ENCODE data around the gene COL4A6.

- TF ChIP-seq CTCF (IDR thresholded peaks at IDR 0.05) (no peak), POLR2A (IDR thresholded peaks at IDR 0.05) (no peak)
Measured at GRCh38 chrX:108420481-108420880, 17.7 kb downstream of the COL4A6 start.

Data from thyroid gland (tissue), 4 donors.